GM12878 (cell line): ENCODE results near the gene NLGN1. TPM values are rescaled to one million over a fixed set of nuclear protein-coding genes. Genes with fewer than 3 reads are reported as not detected.

Experiments used
- ATAC-seq: fragments of 200-7000 bp; cut with Tn5 transposase; 3 replicates; pipeline ENCODE4 v1.9.1; 2020; ENCODE audit warnings: mild to moderate bottlenecking, moderate library complexity
- BruUV-seq: library from RNA; stranded (reverse); fragments of 400-500 nt; replicated peaks from 2 replicates; lab custom pipeline; 2021; lab: Mats Ljungman, UMichigan
- CTCF ChIA-PET: fragments of 300-600 bp; sonication (Branson Sonifier 250); formaldehyde crosslinking; extraction: SDS; loops from one replicate; lab custom pipeline; 2021; ENCODE audit warnings: inconsistent platforms; lab: Yijun Ruan, JAX
- POLR2A ChIA-PET: fragments of 350-600 bp; formaldehyde crosslinking; extraction: SDS; loops from one replicate; lab custom pipeline; 2021; ENCODE audit warnings: inconsistent platforms; lab: Charles Lee
- RAD21 ChIA-PET: fragments of 300-600 bp; sonication (Branson Sonifier 250); formaldehyde crosslinking; loops from one replicate; lab custom pipeline; 2023; ENCODE audit warnings: antibody characterized with exemption; ENCODE audit not compliant: unreplicated experiment; lab: Charles Lee
- SMC1A ChIA-PET: fragments of 300-600 bp; sonication (Branson Sonifier 250); formaldehyde crosslinking; loops from one replicate; lab custom pipeline; 2023; ENCODE audit not compliant: unreplicated experiment, uncharacterized antibody; lab: Charles Lee
- DNase-seq: peaks from one replicate; pipeline ENCODE4 v3.0.0-alpha.2; 2011; ENCODE audit warnings: low read depth, low spot score
- FAIRE-seq: peaks from 3 replicates; lab custom pipeline; 2011; peaks lifted over from hg19 to GRCh38; lab: Jason Lieb, UNC
- H2AFZ ChIP-seq: 2 replicates; pipeline ENCODE4 v1.6.0; 2011; ENCODE audit warnings: low read depth, low read length, control low read depth; ENCODE audit not compliant: control insufficient read depth
- H3K27ac ChIP-seq: 2 replicates; pipeline ENCODE4 v1.5.1; 2011; ENCODE audit warnings: control low read depth; ENCODE audit not compliant: control insufficient read depth, insufficient read depth
- H3K27me3 ChIP-seq, 2 experiments: replicated peaks in 1 of 2; 2 replicates each; pipeline versions ENCODE4 v1.6.0 to v1.6.1; 2011; ENCODE audit warnings: low read length in 1 of 2; ENCODE audit not compliant: control insufficient read depth in 2 of 2, insufficient read depth in 2 of 2
- H3K36me3 ChIP-seq, 2 experiments: 2 replicates each; pipeline ENCODE4 v1.5.1; 2011; ENCODE audit warnings: low read length in 1 of 2; ENCODE audit not compliant: control insufficient read depth in 2 of 2, insufficient read depth in 2 of 2
- H3K4me1 ChIP-seq: 2 replicates; pipeline ENCODE4 v1.6.1; 2011; ENCODE audit warnings: mild to moderate bottlenecking, low read length, moderate library complexity, mixed read lengths; ENCODE audit not compliant: control insufficient read depth, insufficient read depth
- H3K4me2 ChIP-seq: 2 replicates; pipeline ENCODE4 v1.6.0; 2011; ENCODE audit warnings: control low read depth; ENCODE audit not compliant: control insufficient read depth, insufficient read depth
- H3K4me3 ChIP-seq: fragments of 200-600 bp; sonication (generic); 2 replicates; pipeline ENCODE4 v1.5.1; 2016
- H3K79me2 ChIP-seq: 2 replicates; pipeline ENCODE4 v1.6.0; 2011; ENCODE audit warnings: low read length; ENCODE audit not compliant: control insufficient read depth, insufficient read depth
- H3K9ac ChIP-seq: 2 replicates; pipeline ENCODE4 v1.8.0; 2011; ENCODE audit warnings: low read length, control low read depth, mixed read lengths; ENCODE audit not compliant: control insufficient read depth, insufficient read depth
- H3K9me3 ChIP-seq: replicated peaks from 3 replicates; pipeline ENCODE4 v1.5.1; 2011; ENCODE audit warnings: mild to moderate bottlenecking, low read length; ENCODE audit not compliant: control insufficient read depth, insufficient read depth
- H4K20me1 ChIP-seq: 2 replicates; pipeline ENCODE4 v1.6.0; 2011; ENCODE audit not compliant: control insufficient read depth, insufficient read depth
- CEBPZ ChIP-seq: fragments of 150-350 bp; IDR thresholded peaks from 2 replicates; pipeline ENCODE4 v1.6.1; 2016; ENCODE audit warnings: low read depth, low read length
- CHD1 ChIP-seq: IDR thresholded peaks from 2 replicates; pipeline ENCODE4 v1.6.1; 2012; ENCODE audit warnings: low read depth, low read length, improper control_type of control experiment
- DPF2 ChIP-seq: fragments of 450-650 bp; IDR thresholded peaks from 2 replicates; pipeline ENCODE4 v1.6.1; 2017; ENCODE audit warnings: mild to moderate bottlenecking
- IRF5 ChIP-seq: fragments of 450-650 bp; IDR thresholded peaks from 2 replicates; pipeline ENCODE4 v1.6.1; 2017; ENCODE audit warnings: borderline replicate concordance
- MEF2A ChIP-seq: IDR thresholded peaks from 2 replicates; pipeline ENCODE4 v1.6.1; 2011; ENCODE audit warnings: low read depth, mild to moderate bottlenecking, low read length, moderate library complexity; ENCODE audit not compliant: insufficient read depth
- TCF12 ChIP-seq: IDR thresholded peaks from 2 replicates; pipeline ENCODE4 v1.6.1; 2011; ENCODE audit warnings: low read depth, mild to moderate bottlenecking, low read length
- WGBS: methylation state at CpG from one replicate; pipeline ENCODE4 v1.1.6; 2016; ENCODE audit warnings: low lambda C conversion rate; ENCODE audit not compliant: insufficient replicate concordance, insufficient coverage; ENCODE audit errors: missing lambda C conversion rate; 5-methylcytosine and 5-hydroxymethylcytosine counted together
- in situ Hi-C: fragments of 300-500 bp; cut with MboI; formaldehyde crosslinking; loops from 9 replicates; pipeline ENCODE4 v1.14.3; 2018; ENCODE audit warnings: mixed read lengths
- intact Hi-C: fragments of 100-400 bp; cut with micrococcal nuclease; formaldehyde crosslinking; loops from one replicate; pipeline ENCODE4 v1.14.2; 2022; ENCODE audit not compliant: unreplicated experiment
- polyA plus RNA-seq, 11 experiments: library from polyadenylated mRNA; depleted of rRNA in 4 of 11; unstranded in 6 of 11; stranded (reverse) in 5 of 11; fragments of >200 nt; fragmentation: Nextera tagmentation in 4 of 11; fragmentation: Illumina TruSeq in 1 of 11; extraction: Ambion mirVana in 4 of 11; extraction: Trizol in 1 of 11; gene quantifications; 1 replicate in 1 of 11; 2 replicates in 10 of 11; pipeline versions ENCODE4 v1.2.1 to v1.2.3, GENCODE V29; 2011 to 2016; ENCODE audit warnings: inconsistent platforms in 2 of 11, missing spikeins in 2 of 11, low read depth in 1 of 11
- total RNA-seq, 4 experiments: library from RNA; depleted of rRNA in 3 of 4; stranded (reverse); fragments of >200 nt in 3 of 4; fragmentation: Illumina TruSeq in 1 of 4; extraction: Trizol in 1 of 4; gene quantifications; 2 replicates each; pipeline versions ENCODE4 v1.2.1 to v1.2.3, GENCODE V29; 2013 to 2021

NLGN1 gene
- total and polyA plus RNA-seq, 10 of the 15 experiments (the other 5 are each of a cell fraction or from before 2014, with no cell fraction given) = not detected

- no peak for TF ChIP-seq DPF2
- TF ChIP-seq CEBPZ = no peak
- TF ChIP-seq MEF2A = no peak
- no peak for TF ChIP-seq TCF12
- no peak for TF ChIP-seq CHD1
- TF ChIP-seq IRF5 = no peak
- no peak for ATAC-seq
- Histone ChIP-seq H3K4me1 (no peaks in the 10 kb centered on the region), H3K9ac (no peak overlapping the region), H3K4me2 (no peak overlapping the region), H3K9me3 (no peaks in the 10 kb centered on the region), H3K4me3 (no peak overlapping the region), H3K27ac (no peak overlapping the region), H3K79me2 (no peaks in the 10 kb centered on the region), H3K36me3 (no peaks in the 10 kb centered on the region), H3K27me3 (no peaks in the 10 kb centered on the region), H2AFZ (no peak overlapping the region), H4K20me1 (no peaks in the 10 kb centered on the region)
- 0% methylated on average over 2 of the region's 2 CpGs for WGBS
- no peak for DNase-seq
- in situ Hi-C loops (no loop called here), intact Hi-C loops (no loop called here)
- no TSS peak for BruUV-seq
- RAD21 ChIA-PET = no interaction called here
- no peak for FAIRE-seq
- CTCF ChIA-PET = no interaction called here
- SMC1A ChIA-PET = interaction anchor here (1.1 kb wide), 1 partner anchor 32 kb away, joined by 3 read pairs; no protein-coding TSS in a partner anchor
- POLR2A ChIA-PET = no interaction called here
These were observed 352.6 kb downstream of the NLGN1 start for GRCh38 chr3:173750095-173750494.
